Endodermal cell (in vitro differentiated cells): Measurements from ENCODE around the gene PLSCR5. TPM values are rescaled to one million over a fixed set of nuclear protein-coding genes. Genes with fewer than 3 reads are reported as not detected.

Experiments
- DNase-seq: peaks from one replicate; pipeline ENCODE4 v3.0.0-alpha.2; 2017
- H3K27ac ChIP-seq: 2 replicates; pipeline ENCODE4 v1.5.1; 2013; ENCODE audit warnings: mild to moderate bottlenecking, low read depth, low read length, moderate library complexity
- H3K27me3 ChIP-seq: 2 replicates; pipeline ENCODE4 v1.6.1; 2013; ENCODE audit warnings: mild to moderate bottlenecking, low read length, moderate library complexity; ENCODE audit not compliant: insufficient read depth, control insufficient read depth, poor library complexity, severe bottlenecking
- H3K36me3 ChIP-seq: 2 replicates; pipeline ENCODE4 v1.7.0; 2013; ENCODE audit warnings: mild to moderate bottlenecking, low read length, moderate library complexity; ENCODE audit not compliant: control insufficient read depth, insufficient read depth
- H3K4me1 ChIP-seq: one replicate; pipeline ENCODE4 v1.7.0; 2013; ENCODE audit warnings: low read length; ENCODE audit not compliant: control insufficient read depth, insufficient read depth
- H3K4me3 ChIP-seq: 2 replicates; pipeline ENCODE4 v1.5.1; 2013; ENCODE audit warnings: mild to moderate bottlenecking, low read length, moderate library complexity
- H3K9ac ChIP-seq: 2 replicates; pipeline ENCODE4 v1.6.1; 2013; ENCODE audit warnings: mild to moderate bottlenecking, low read length, moderate library complexity; ENCODE audit not compliant: poor library complexity, severe bottlenecking; ENCODE audit errors: extremely low read depth
- H3K9me3 ChIP-seq: 2 replicates; pipeline ENCODE4 v1.6.1; 2013; ENCODE audit warnings: mild to moderate bottlenecking, low read length, moderate library complexity; ENCODE audit not compliant: control insufficient read depth
- H3K27ac Mint-ChIP-seq: 2 replicates; pipeline ENCODE4 v1.8.0; 2020; ENCODE audit warnings: mixed read lengths
- H3K27me3 Mint-ChIP-seq: 2 replicates; pipeline ENCODE4 v1.8.0; 2021; ENCODE audit warnings: mild to moderate bottlenecking, mixed read lengths; ENCODE audit not compliant: insufficient read depth
- H3K36me3 Mint-ChIP-seq: 2 replicates; pipeline ENCODE4 v1.8.0; 2020; ENCODE audit warnings: low read depth, mixed read lengths
- H3K4me1 Mint-ChIP-seq: 2 replicates; pipeline ENCODE4 v1.8.0; 2020; ENCODE audit warnings: mixed read lengths
- H3K4me3 Mint-ChIP-seq: 2 replicates; pipeline ENCODE4 v1.8.0; 2020; ENCODE audit warnings: mild to moderate bottlenecking, moderate library complexity, mixed read lengths
- H3K9me3 Mint-ChIP-seq: 2 replicates; pipeline ENCODE4 v1.8.0; 2020; ENCODE audit warnings: mild to moderate bottlenecking, mixed read lengths
- WGBS, 2 experiments: methylation state at CpG; one replicate each; pipeline versions ENCODE4 v1.1.5 to v1.1.7; 2013; ENCODE audit warnings: missing lambda C conversion rate in 2 of 2, mixed read lengths in 1 of 2; ENCODE audit not compliant: insufficient coverage in 1 of 2, insufficient read length in 1 of 2; 5-methylcytosine and 5-hydroxymethylcytosine counted together
- total RNA-seq, 2 donors: library from RNA; stranded (reverse); fragmentation: NEBNext Ultra II Directional in 1 of 2; extraction: Animal tissue kit (Norgen Biotek cat#: 25700) in 1 of 2; gene quantifications; 2 replicates in 1 of 2; 3 replicates in 1 of 2; pipeline ENCODE4 v1.2.1, GENCODE V29; 2021
- TF ChIP-seq, protein P1 (sequence below): fragments of 200-600 bp; sonication (generic); conservative IDR thresholded peaks from 2 replicates; pipeline ENCODE4 v1.5.0; 2021; ENCODE audit warnings: antibody characterized with exemption, mild to moderate bottlenecking

The PLSCR5 gene
- total RNA-seq, 2 donors from 2014 or later = not detected

DNA sequence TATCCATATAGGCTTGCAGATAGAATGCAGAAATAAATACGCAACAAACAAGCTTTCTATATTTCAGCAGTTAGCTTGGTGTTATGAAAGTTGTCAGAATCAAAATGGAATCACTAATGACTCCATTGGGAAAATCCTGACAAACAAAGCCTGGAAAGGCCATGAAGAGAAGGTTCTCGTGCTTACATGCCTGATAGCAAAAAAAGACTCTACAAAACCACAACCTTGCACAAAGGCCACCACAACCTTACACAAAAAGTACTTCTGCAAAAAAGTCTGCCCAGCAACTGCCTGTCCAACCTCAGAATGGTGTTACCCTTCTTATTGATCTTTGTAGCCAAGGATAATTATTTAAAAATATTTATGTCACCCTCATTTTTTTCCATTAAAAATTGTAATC is 46.4 kb downstream of the PLSCR5 start:
- no peak overlapping the region for H3K4me3 ChIP-seq

DNA sequence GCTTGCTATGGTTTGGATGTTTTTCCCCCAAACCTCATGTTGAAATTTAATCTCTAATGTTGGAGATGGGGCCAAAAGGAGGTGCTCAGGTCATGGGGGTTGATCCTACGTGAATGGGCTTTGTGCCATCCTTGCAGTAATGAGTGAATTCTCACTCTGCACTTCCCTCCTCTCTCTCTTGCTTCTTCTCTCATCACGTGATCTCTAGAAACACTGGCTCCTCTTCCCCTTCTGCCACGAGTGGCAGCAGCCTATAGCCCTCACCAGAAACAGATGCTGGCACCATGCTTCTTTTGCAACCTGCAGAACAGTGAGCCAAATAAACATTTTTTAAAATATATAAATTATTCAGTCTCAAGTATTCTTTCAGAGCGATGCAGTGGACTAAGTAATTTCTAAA is 47.4 kb downstream of the PLSCR5 start:
- Histone ChIP-seq H3K9me3 (peaks cover 37% of the 10 kb centered on the region), H3K4me3 (peak overlapping the region; percentile 10), H3K4me1 (no peaks in the 10 kb centered on the region), H3K36me3 (no peaks in the 10 kb centered on the region), H3K27me3 (no peaks in the 10 kb centered on the region), H3K27ac (no peak overlapping the region), H3K9ac (no peak overlapping the region)
- Mint-ChIP-seq H3K4me3 (no peak overlapping the region), H3K4me1 (peaks cover 7% of the 10 kb centered on the region), H3K36me3 (no peaks in the 10 kb centered on the region), H3K27me3 (no peaks in the 10 kb centered on the region), H3K27ac (no peak overlapping the region), H3K9me3 (peaks cover 22% of the 10 kb centered on the region)
- TF ChIP-seq, protein P1, sequence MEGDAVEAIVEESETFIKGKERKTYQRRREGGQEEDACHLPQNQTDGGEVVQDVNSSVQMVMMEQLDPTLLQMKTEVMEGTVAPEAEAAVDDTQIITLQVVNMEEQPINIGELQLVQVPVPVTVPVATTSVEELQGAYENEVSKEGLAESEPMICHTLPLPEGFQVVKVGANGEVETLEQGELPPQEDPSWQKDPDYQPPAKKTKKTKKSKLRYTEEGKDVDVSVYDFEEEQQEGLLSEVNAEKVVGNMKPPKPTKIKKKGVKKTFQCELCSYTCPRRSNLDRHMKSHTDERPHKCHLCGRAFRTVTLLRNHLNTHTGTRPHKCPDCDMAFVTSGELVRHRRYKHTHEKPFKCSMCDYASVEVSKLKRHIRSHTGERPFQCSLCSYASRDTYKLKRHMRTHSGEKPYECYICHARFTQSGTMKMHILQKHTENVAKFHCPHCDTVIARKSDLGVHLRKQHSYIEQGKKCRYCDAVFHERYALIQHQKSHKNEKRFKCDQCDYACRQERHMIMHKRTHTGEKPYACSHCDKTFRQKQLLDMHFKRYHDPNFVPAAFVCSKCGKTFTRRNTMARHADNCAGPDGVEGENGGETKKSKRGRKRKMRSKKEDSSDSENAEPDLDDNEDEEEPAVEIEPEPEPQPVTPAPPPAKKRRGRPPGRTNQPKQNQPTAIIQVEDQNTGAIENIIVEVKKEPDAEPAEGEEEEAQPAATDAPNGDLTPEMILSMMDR = no peak
- WGBS, 2 experiments = 90 to 91% methylated on average over 3 to 4 of the region's 4 CpGs
- no peak for DNase-seq

More for the DNA sequence above, 46.4 kb downstream of the PLSCR5 start:
- H3K4me1 Mint-ChIP-seq = peaks cover 6% of the 10 kb centered on the region
- no peak overlapping the region for H3K4me3 Mint-ChIP-seq
- WGBS, 2 experiments = 94% methylated on average over 2 of the region's 2 CpGs; no CpG with 5 or more reads in 1 of the 2 experiments
- H3K27me3 Mint-ChIP-seq = no peaks in the 10 kb centered on the region
- no peaks in the 10 kb centered on the region for H3K4me1 ChIP-seq
- no peak overlapping the region for H3K9ac ChIP-seq
- no peaks in the 10 kb centered on the region for H3K27me3 ChIP-seq
- DNase-seq = no peak
- peaks cover 37% of the 10 kb centered on the region for H3K9me3 ChIP-seq
- H3K36me3 ChIP-seq = no peaks in the 10 kb centered on the region
- H3K9me3 Mint-ChIP-seq = peaks cover 27% of the 10 kb centered on the region
- H3K27ac ChIP-seq = no peak overlapping the region
- no peak overlapping the region for H3K27ac Mint-ChIP-seq
- no peaks in the 10 kb centered on the region for H3K36me3 Mint-ChIP-seq
- TF ChIP-seq, protein P1 = no peak

DNA sequence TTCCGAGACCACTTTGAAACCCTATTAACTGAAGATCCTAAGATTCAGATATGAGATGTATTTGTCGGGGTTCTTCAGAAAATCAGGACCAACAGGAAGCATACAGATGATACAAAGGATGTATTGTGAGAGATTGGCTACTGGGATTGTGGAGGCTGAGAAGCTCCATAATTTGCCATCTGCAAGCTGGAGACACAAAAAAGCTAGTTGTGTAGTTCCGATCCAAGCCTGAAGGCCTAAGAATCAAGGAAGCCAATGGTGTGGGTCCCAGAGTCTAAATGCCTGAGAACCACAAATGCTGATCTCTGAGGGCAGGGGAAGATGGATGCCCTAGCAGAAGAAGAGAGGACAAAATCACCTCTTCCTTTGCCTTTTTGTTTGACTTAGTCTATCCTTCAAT is 49.8 kb downstream of the PLSCR5 start:
- H3K27me3 Mint-ChIP-seq = no peaks in the 10 kb centered on the region
- H3K9me3 Mint-ChIP-seq = peaks cover 18% of the 10 kb centered on the region
- Histone ChIP-seq H3K4me1 (no peaks in the 10 kb centered on the region), H3K9ac (no peak overlapping the region), H3K36me3 (no peaks in the 10 kb centered on the region), H3K27ac (no peak overlapping the region), H3K27me3 (no peaks in the 10 kb centered on the region), H3K4me3 (peak overlapping the region; percentile 46), H3K9me3 (peaks cover 37% of the 10 kb centered on the region)
- no peak overlapping the region for H3K27ac Mint-ChIP-seq
- TF ChIP-seq, protein P1 = no peak
- H3K36me3 Mint-ChIP-seq = no peaks in the 10 kb centered on the region
- H3K4me1 Mint-ChIP-seq = peaks cover 10% of the 10 kb centered on the region
- WGBS, 2 experiments = 91 to 100% methylated on average over 3 of the region's 3 CpGs
- no peak for DNase-seq
- no peak overlapping the region for H3K4me3 Mint-ChIP-seq
